HepG2 (cell line): Measurements from ENCODE around the gene BCL2L2. TPM values are rescaled to one million over a fixed set of nuclear protein-coding genes. Genes with fewer than 3 reads are reported as not detected.

ENCODE experiments used
- ATAC-seq: fragments of 200-7000 bp; cut with Tn5 transposase; 3 replicates; pipeline ENCODE4 v1.9.1; 2020; ENCODE audit warnings: mild to moderate bottlenecking, moderate library complexity
- BruUV-seq: library from RNA; stranded (reverse); fragments of 400-500 nt; replicated peaks from 2 replicates; lab custom pipeline; 2021; lab: Mats Ljungman, UMichigan
- CTCF ChIA-PET: fragments of 300-600 bp; formaldehyde crosslinking; extraction: SDS; loops from one replicate; lab custom pipeline; 2021; ENCODE audit warnings: low total read pairs, inconsistent platforms, low intra/inter-chr PET ratio; lab: Yijun Ruan, JAX
- POLR2A ChIA-PET: fragments of 350-600 bp; sonication (Branson Sonifier 250); formaldehyde crosslinking; loops from one replicate; lab custom pipeline; 2020; ENCODE audit warnings: antibody characterized with exemption, inconsistent platforms; lab: Yijun Ruan, JAX
- DNase-seq: peaks from one replicate; pipeline ENCODE4 v3.0.0-alpha.2; 2015; ENCODE audit warnings: low spot score
- FAIRE-seq: peaks from 3 replicates; lab custom pipeline; 2011; peaks lifted over from hg19 to GRCh38; lab: Jason Lieb, UNC
- H2AFZ ChIP-seq: one replicate; pipeline ENCODE4 v1.6.1; 2011; ENCODE audit warnings: low read length, inconsistent platforms
- H3K27ac ChIP-seq: fragments of 300-600 bp; 3 replicates; pipeline ENCODE4 v1.8.0; 2011; ENCODE audit warnings: mixed run types, mild to moderate bottlenecking, mixed read lengths, low read length, inconsistent platforms; ENCODE audit not compliant: insufficient read depth; ENCODE audit errors: extremely low read length
- H3K27me3 ChIP-seq, 2 experiments: fragments of 200-600 bp in 1 of 2; 2 replicates in 1 of 2; 3 replicates in 1 of 2; pipeline versions ENCODE4 v1.6.0 to v1.8.0; 2011; ENCODE audit warnings: low read length in 2 of 2, mild to moderate bottlenecking in 2 of 2, moderate library complexity in 2 of 2, inconsistent platforms in 1 of 2; ENCODE audit not compliant: insufficient read depth in 2 of 2, control insufficient read depth in 1 of 2
- H3K36me3 ChIP-seq, 2 experiments: fragments of 200-600 bp in 1 of 2; replicated peaks in 1 of 2; 2 replicates in 1 of 2; 3 replicates in 1 of 2; pipeline versions ENCODE4 v1.5.1 to v1.8.0; 2011; ENCODE audit warnings: low read length in 2 of 2, inconsistent platforms in 1 of 2; ENCODE audit not compliant: insufficient read depth in 2 of 2, control insufficient read depth in 1 of 2
- H3K4me1 ChIP-seq: 2 replicates; pipeline ENCODE4 v1.5.1; 2012; ENCODE audit warnings: low read length, inconsistent platforms; ENCODE audit not compliant: insufficient read depth
- H3K4me2 ChIP-seq: 2 replicates; pipeline ENCODE4 v1.6.0; 2011; ENCODE audit warnings: low read depth, low read length, inconsistent platforms
- H3K4me3 ChIP-seq, 3 experiments: fragments of 200-600 bp in 1 of 3; sonication (generic), shearing (Covaris generic) in 1 of 3; replicated peaks in 1 of 3; 2 replicates each; pipeline ENCODE4 v1.5.1; 2011 to 2016; ENCODE audit warnings: low read length in 3 of 3, inconsistent platforms in 2 of 3, low read depth in 2 of 3, mild to moderate bottlenecking in 2 of 3, control low read depth in 1 of 3, mixed read lengths in 1 of 3; ENCODE audit not compliant: insufficient read depth in 1 of 3
- H3K79me2 ChIP-seq: one replicate; pipeline ENCODE4 v1.6.1; 2011; ENCODE audit warnings: low read length, inconsistent platforms; ENCODE audit not compliant: insufficient read depth
- H3K9ac ChIP-seq: 2 replicates; pipeline ENCODE4 v1.6.0; 2011; ENCODE audit warnings: mild to moderate bottlenecking, low read depth, low read length, inconsistent platforms; ENCODE audit not compliant: insufficient read depth
- H3K9me3 ChIP-seq: 2 replicates; pipeline ENCODE4 v1.5.1; 2012; ENCODE audit warnings: mild to moderate bottlenecking, low read length
- H4K20me1 ChIP-seq: 2 replicates; pipeline ENCODE4 v1.6.0; 2011; ENCODE audit warnings: inconsistent platforms, mild to moderate bottlenecking, low read length, moderate library complexity; ENCODE audit not compliant: insufficient read depth
- ATF3 ChIP-seq: sonication (generic); formaldehyde crosslinking; IDR thresholded peaks from 2 replicates; pipeline ENCODE4 v1.4.0; 2020; ENCODE audit warnings: missing genetic modification reagents
- MEF2D ChIP-seq: sonication (generic); formaldehyde crosslinking; IDR thresholded peaks from 2 replicates; pipeline ENCODE4 v1.5.1; 2020; ENCODE audit warnings: mild to moderate bottlenecking, missing genetic modification reagents
- NR2F1 ChIP-seq, 2 experiments: fragments of 450-650 bp in 1 of 2; formaldehyde crosslinking in 1 of 2; IDR thresholded peaks; 2 replicates each; pipeline versions ENCODE4 v1.5.0 to v1.6.1; 2016 to 2020; ENCODE audit warnings: mild to moderate bottlenecking in 1 of 2, missing compliant biosample characterization in 1 of 2, missing genetic modification reagents in 1 of 2, moderate library complexity in 1 of 2
- REST ChIP-seq, 2 experiments: IDR thresholded peaks; 2 replicates each; pipeline ENCODE4 v1.6.1; 2011 to 2012; ENCODE audit warnings: low read length in 2 of 2, borderline replicate concordance in 1 of 2, low read depth in 1 of 2, mild to moderate bottlenecking in 1 of 2, moderate library complexity in 1 of 2
- TEF ChIP-seq: sonication (generic); formaldehyde crosslinking; IDR thresholded peaks from 2 replicates; pipeline ENCODE4 v1.5.0; 2020; ENCODE audit warnings: missing genetic modification reagents
- TRAFD1 ChIP-seq: sonication (generic); formaldehyde crosslinking; IDR thresholded peaks from 2 replicates; pipeline ENCODE4 v1.5.1; 2020; ENCODE audit warnings: missing genetic modification reagents, mild to moderate bottlenecking, borderline replicate concordance
- YEATS2 ChIP-seq: sonication (generic); formaldehyde crosslinking; IDR thresholded peaks from 2 replicates; pipeline ENCODE4 v1.4.0; 2020; ENCODE audit warnings: missing genetic modification reagents, borderline replicate concordance
- ZFP36L1 ChIP-seq: sonication (generic); formaldehyde crosslinking; IDR thresholded peaks from 2 replicates; pipeline ENCODE4 v1.8.0; 2022; ENCODE audit warnings: mild to moderate bottlenecking, missing genetic modification reagents, moderate library complexity
- ZNF12 ChIP-seq: sonication (generic); formaldehyde crosslinking; IDR thresholded peaks from 2 replicates; pipeline ENCODE4 v1.5.0; 2020; ENCODE audit warnings: missing genetic modification reagents
- ZNF224 ChIP-seq: sonication (generic); formaldehyde crosslinking; IDR thresholded peaks from 2 replicates; pipeline ENCODE4 v1.5.0; 2020; ENCODE audit warnings: mild to moderate bottlenecking, missing genetic modification reagents
- ZNF383 ChIP-seq: sonication (generic); formaldehyde crosslinking; IDR thresholded peaks from 2 replicates; pipeline ENCODE4 v1.4.0; 2020; ENCODE audit warnings: missing genetic modification reagents, mild to moderate bottlenecking, borderline replicate concordance
- ZSCAN29 ChIP-seq: sonication (generic); formaldehyde crosslinking; conservative IDR thresholded peaks from 2 replicates; pipeline ENCODE4 v1.4.0; 2020; ENCODE audit warnings: mild to moderate bottlenecking, missing genetic modification reagents
- WGBS: methylation state at CpG from one replicate; pipeline ENCODE4 v1.1.6; 2017; ENCODE audit warnings: low lambda C conversion rate; 5-methylcytosine and 5-hydroxymethylcytosine counted together
- in situ Hi-C: cut with HindIII; loops from 2 replicates; pipeline ENCODE4 v1.10.0; 2017; ENCODE audit warnings: low pct_unique_long_range_greater_than_20kb; ENCODE audit not compliant: extremely low pct_ligation_motif_present
- intact Hi-C: fragments of 100-400 bp; cut with micrococcal nuclease; formaldehyde crosslinking; loops from one replicate; pipeline ENCODE4 v1.10.0; 2022; ENCODE audit not compliant: unreplicated experiment
- polyA plus RNA-seq, 8 experiments: library from polyadenylated mRNA; depleted of rRNA in 3 of 8; stranded (reverse) in 7 of 8; unstranded in 1 of 8; fragments of >200 nt; fragmentation: Illumina TruSeq in 4 of 8; extraction: Trizol in 4 of 8; gene quantifications; 2 replicates each; pipeline versions ENCODE4 v1.2.1 to v1.2.3, GENCODE V29; 2011 to 2016; ENCODE audit warnings: low read depth in 4 of 8, missing spikeins in 1 of 8, mixed read lengths in 1 of 8; ENCODE audit not compliant: insufficient read depth in 1 of 8
- total RNA-seq, 5 experiments: library from RNA; depleted of rRNA; stranded (reverse); fragments of >200 nt; fragmentation: Illumina TruSeq; extraction: Trizol; gene quantifications; 2 replicates each; pipeline ENCODE4 v1.2.3, GENCODE V29; 2016; ENCODE audit warnings: low read depth in 1 of 5

BCL2L2 gene
- total and polyA plus RNA-seq, 2 of the 13 experiments (the other 11 are each of a cell fraction or from before 2014, with no cell fraction given) = 28.1 to 49.8 TPM

- peak; percentile 27; the same call in 1 of the 2 replicates for TF ChIP-seq MEF2D (CRISPR knock-in tag)
- TF ChIP-seq TRAFD1 (CRISPR knock-in tag) = peak; percentile 82; the same call in 1 of the 2 replicates
These were observed 7.2 kb upstream of the BCL2L2 start (continued) for GRCh38 chr14:23299211-23299957.

GRCh38 chr14:23299986-23300686 is 6.5 kb upstream of the BCL2L2 start:
- Histone ChIP-seq H3K27me3 (no peaks in the 10 kb centered on the region; a peak in 1 of 5 replicates), H3K4me2 (peak overlapping the region; percentile 99), H3K36me3 (peaks cover 3% of the 10 kb centered on the region in 2 experiments; a peak in 1 of 5 replicates), H3K4me3 (peak overlapping the region; percentile 65 to 88 (median 75)), H2AFZ (no peak overlapping the region), H3K79me2 (peaks cover 4% of the 10 kb centered on the region), H4K20me1 (no peaks in the 10 kb centered on the region), H3K9me3 (no peaks in the 10 kb centered on the region), H3K27ac (peak overlapping the region; percentile 91), H3K9ac (peak overlapping the region; percentile 80), H3K4me1 (peaks cover 48% of the 10 kb centered on the region)
- CTCF ChIA-PET = interaction anchor here (1.0 to 2.4 kb wide), 5 partner anchors 21 to 230 kb away, joined by 3 to 17 read pairs (median 3); no protein-coding TSS in a partner anchor
- BruUV-seq = no TSS peak
- DNase-seq (no peak), ATAC-seq (no peak), FAIRE-seq (no peak)
- intact Hi-C loops (loop anchor here (1.0 to 10.0 kb wide), 5 partner anchors 35 to 995 kb away; partner anchors contain the start of genes AJUBA, DCAF11, DHRS1 and NOP9), in situ Hi-C loops (loop anchor here (5.0 to 25.0 kb wide), 2 partner anchors 38 to 837 kb away; partner anchors contain the start of genes EMC9, FITM1, PSME1 and PSME2)
- POLR2A ChIA-PET = interaction anchor here (0.6 to 18.7 kb wide), 16 partner anchors 10 to 318 kb away, joined by 3 to 1053 read pairs (median 8); partner anchors contain the start of genes ACIN1, AJUBA, AP1G2 and C14orf119
- 91% methylated on average over 10 of the region's 10 CpGs for whole genome bisulfite sequencing
- TF ChIP-seq ZNF12 (CRISPR knock-in tag) (no peak), REST (IDR thresholded peaks at IDR 0.05; ENCODE audit: borderline replicate concordance in 1 of 2, low read depth in 1 of 2, low read length in 2 of 2) (no peak), ATF3 (CRISPR knock-in tag) (no peak), TEF (CRISPR knock-in tag) (peak; percentile 7; the same call in 1 of the 2 replicates), ZNF224 (CRISPR knock-in tag) (no peak), YEATS2 (CRISPR knock-in tag) (0 out of 2 replicates have a peak, but pooled peaks have one; percentile 9), ZNF383 (no peak), ZSCAN29 (peak; percentile 41), ZFP36L1 (CRISPR knock-in tag) (0 out of 2 replicates have a peak, but pooled peaks have one; percentile 2), NR2F1 (CRISPR knock-in tag; IDR thresholded peaks at IDR 0.05) (no peak)
